ENCODE data around the gene SLC17A7. TPM values are rescaled to one million over a fixed set of nuclear protein-coding genes. Genes with fewer than 3 reads are reported as not detected.

The SLC17A7 gene
- total and polyA plus RNA-seq, 9 of the 15 experiments (the other 6 are each of a cell fraction or from before 2014, with no cell fraction given) = 1.1 to 15.7 (median 2.4) TPM

DNA sequence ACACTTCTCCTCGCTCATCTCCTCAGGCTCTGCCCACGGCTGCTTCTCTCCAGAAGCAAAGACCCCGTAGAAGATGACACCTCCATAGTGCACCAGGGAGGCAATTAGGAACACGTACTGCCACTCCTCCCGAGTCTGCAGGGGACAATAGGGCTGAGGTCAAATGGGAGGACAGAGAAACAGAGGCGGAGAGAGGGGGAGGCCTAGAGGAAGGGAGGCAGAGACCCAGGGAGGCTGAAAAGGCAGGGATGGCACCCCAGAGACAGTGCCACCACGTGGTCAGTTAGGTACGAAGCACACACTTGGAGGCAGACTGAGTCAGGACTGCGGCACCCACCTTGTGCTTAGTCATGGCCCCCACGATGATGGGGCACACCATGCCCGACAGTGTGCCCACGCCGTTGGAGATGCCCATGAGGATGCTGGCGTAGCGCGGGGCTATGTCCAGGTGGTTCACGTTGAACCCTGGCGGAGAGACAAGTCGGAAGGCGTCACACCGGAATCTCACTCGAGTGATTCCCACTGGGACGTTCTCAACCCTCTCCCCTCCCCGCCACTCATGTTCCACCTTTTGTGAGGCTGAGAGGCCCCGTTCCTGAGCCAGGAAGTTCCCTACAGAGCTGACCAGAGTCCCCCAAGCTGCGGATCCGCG, 10.5 kb downstream of the SLC17A7 start (continued):
- no peak for TF ChIP-seq ZNF318 (IDR thresholded peaks at IDR 0.05; ENCODE audit: borderline replicate concordance in 1 of 2, low read depth in 1 of 2)
- TF ChIP-seq KDM2B (CRISPR knock-in tag; IDR thresholded peaks at IDR 0.05) = no peak
- TF ChIP-seq TAF7 (tag; IDR thresholded peaks at IDR 0.05) = no peak
- TF ChIP-seq KAT7 (CRISPR knock-in tag; IDR thresholded peaks at IDR 0.05; ENCODE audit: borderline replicate concordance) = no peak
- no peak for TF ChIP-seq ZNF140 (CRISPR knock-in tag; IDR thresholded peaks at IDR 0.05)
- 0 out of 2 replicates have a peak, but pooled peaks have one; percentile 22 for TF ChIP-seq HDAC2 (IDR thresholded peaks at IDR 0.05)
- no peak; the same call in 1 of the 2 replicates for TF ChIP-seq SMAD4 (CRISPR knock-in tag; conservative IDR thresholded peaks at IDR 0.05)
- no peak for TF ChIP-seq CEBPZ (IDR thresholded peaks at IDR 0.05; ENCODE audit: borderline replicate concordance, low read depth, low read length)
- TF ChIP-seq, protein P1, sequence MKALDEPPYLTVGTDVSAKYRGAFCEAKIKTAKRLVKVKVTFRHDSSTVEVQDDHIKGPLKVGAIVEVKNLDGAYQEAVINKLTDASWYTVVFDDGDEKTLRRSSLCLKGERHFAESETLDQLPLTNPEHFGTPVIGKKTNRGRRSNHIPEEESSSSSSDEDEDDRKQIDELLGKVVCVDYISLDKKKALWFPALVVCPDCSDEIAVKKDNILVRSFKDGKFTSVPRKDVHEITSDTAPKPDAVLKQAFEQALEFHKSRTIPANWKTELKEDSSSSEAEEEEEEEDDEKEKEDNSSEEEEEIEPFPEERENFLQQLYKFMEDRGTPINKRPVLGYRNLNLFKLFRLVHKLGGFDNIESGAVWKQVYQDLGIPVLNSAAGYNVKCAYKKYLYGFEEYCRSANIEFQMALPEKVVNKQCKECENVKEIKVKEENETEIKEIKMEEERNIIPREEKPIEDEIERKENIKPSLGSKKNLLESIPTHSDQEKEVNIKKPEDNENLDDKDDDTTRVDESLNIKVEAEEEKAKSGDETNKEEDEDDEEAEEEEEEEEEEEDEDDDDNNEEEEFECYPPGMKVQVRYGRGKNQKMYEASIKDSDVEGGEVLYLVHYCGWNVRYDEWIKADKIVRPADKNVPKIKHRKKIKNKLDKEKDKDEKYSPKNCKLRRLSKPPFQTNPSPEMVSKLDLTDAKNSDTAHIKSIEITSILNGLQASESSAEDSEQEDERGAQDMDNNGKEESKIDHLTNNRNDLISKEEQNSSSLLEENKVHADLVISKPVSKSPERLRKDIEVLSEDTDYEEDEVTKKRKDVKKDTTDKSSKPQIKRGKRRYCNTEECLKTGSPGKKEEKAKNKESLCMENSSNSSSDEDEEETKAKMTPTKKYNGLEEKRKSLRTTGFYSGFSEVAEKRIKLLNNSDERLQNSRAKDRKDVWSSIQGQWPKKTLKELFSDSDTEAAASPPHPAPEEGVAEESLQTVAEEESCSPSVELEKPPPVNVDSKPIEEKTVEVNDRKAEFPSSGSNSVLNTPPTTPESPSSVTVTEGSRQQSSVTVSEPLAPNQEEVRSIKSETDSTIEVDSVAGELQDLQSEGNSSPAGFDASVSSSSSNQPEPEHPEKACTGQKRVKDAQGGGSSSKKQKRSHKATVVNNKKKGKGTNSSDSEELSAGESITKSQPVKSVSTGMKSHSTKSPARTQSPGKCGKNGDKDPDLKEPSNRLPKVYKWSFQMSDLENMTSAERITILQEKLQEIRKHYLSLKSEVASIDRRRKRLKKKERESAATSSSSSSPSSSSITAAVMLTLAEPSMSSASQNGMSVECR (CRISPR knock-in tag; IDR thresholded peaks at IDR 0.05) = 0 out of 2 replicates have a peak, but pooled peaks have one; percentile 29
- no peak for TF ChIP-seq TBL1XR1 (IDR thresholded peaks at IDR 0.05; ENCODE audit: low read length in 2 of 2)
- no peak for TF ChIP-seq PML (IDR thresholded peaks at IDR 0.05; ENCODE audit: low read length)
